OCI-LY1 (cell line): Measurements from ENCODE around the gene DNAI4.

Experiments used
- H2AFZ ChIP-seq: fragments of 200-600 bp; sonication (generic), shearing (Covaris generic); 2 replicates; pipeline ENCODE4 v1.6.0; 2014; ENCODE audit warnings: antibody characterized with exemption, mild to moderate bottlenecking, low read length
- H3F3A ChIP-seq: fragments of 200-600 bp; sonication (generic), shearing (Covaris generic); 2 replicates; pipeline ENCODE4 v1.6.0; 2014; ENCODE audit warnings: mild to moderate bottlenecking, antibody characterized with exemption, low read length, moderate library complexity; ENCODE audit not compliant: insufficient read depth
- H3K27ac ChIP-seq: fragments of 200-600 bp; sonication (generic); 2 replicates; pipeline ENCODE4 v1.5.1; 2014; ENCODE audit warnings: low read length, mixed run types, mild to moderate bottlenecking, low read depth; ENCODE audit not compliant: poor library complexity, severe bottlenecking
- H3K27me3 ChIP-seq: fragments of 200-600 bp; sonication (generic); 2 replicates; pipeline ENCODE4 v1.6.0; 2014; ENCODE audit warnings: antibody characterized with exemption, mild to moderate bottlenecking, low read length, moderate library complexity; ENCODE audit not compliant: insufficient read depth
- H3K36me3 ChIP-seq: fragments of 200-600 bp; sonication (generic); 2 replicates; pipeline ENCODE4 v1.6.1; 2014; ENCODE audit warnings: mild to moderate bottlenecking, antibody characterized with exemption, low read length, moderate library complexity, mixed read lengths; ENCODE audit not compliant: insufficient read depth
- H3K4me1 ChIP-seq: fragments of 200-600 bp; sonication (generic); 2 replicates; pipeline ENCODE4 v1.5.1; 2014; ENCODE audit warnings: mild to moderate bottlenecking, low read length, moderate library complexity; ENCODE audit not compliant: insufficient read depth, severe bottlenecking
- H3K4me2 ChIP-seq: fragments of 200-600 bp; sonication (generic), shearing (Covaris generic); 2 replicates; pipeline ENCODE4 v1.6.1; 2014; ENCODE audit warnings: low read length
- H3K4me3 ChIP-seq: fragments of 200-600 bp; sonication (generic); 2 replicates; pipeline ENCODE4 v1.5.1; 2014; ENCODE audit warnings: low read length, low read depth, mild to moderate bottlenecking, mixed read lengths; ENCODE audit not compliant: poor library complexity, severe bottlenecking
- H3K79me2 ChIP-seq: fragments of 200-600 bp; shearing (Covaris generic); 2 replicates; pipeline ENCODE4 v1.6.1; 2016; ENCODE audit warnings: mixed run types, low read length, mixed read lengths; ENCODE audit not compliant: insufficient read depth
- H3K9ac ChIP-seq: fragments of 200-600 bp; sonication (generic), shearing (Covaris generic); 2 replicates; pipeline ENCODE4 v1.6.1; 2014; ENCODE audit warnings: mild to moderate bottlenecking, low read length, mixed read lengths
- H3K9me2 ChIP-seq: fragments of 200-600 bp; sonication (generic), shearing (Covaris generic); 2 replicates; pipeline ENCODE4 v1.6.1; 2014; ENCODE audit warnings: low read depth, mild to moderate bottlenecking, low read length, mixed read lengths
- H3K9me3 ChIP-seq: fragments of 200-600 bp; shearing (Covaris generic); 2 replicates; pipeline ENCODE4 v1.6.1; 2014; ENCODE audit warnings: low read length, mixed read lengths
- H4K20me1 ChIP-seq: fragments of 200-600 bp; sonication (generic), shearing (Covaris generic); 2 replicates; pipeline ENCODE4 v1.6.0; 2016; ENCODE audit warnings: mild to moderate bottlenecking, low read length; ENCODE audit not compliant: insufficient read depth
- CTCF ChIP-seq: fragments of 200-600 bp; sonication (generic), shearing (Covaris generic); IDR thresholded peaks from 2 replicates; pipeline ENCODE4 v1.5.1; 2017; ENCODE audit warnings: mild to moderate bottlenecking, antibody characterized with exemption, low read length, moderate library complexity, mixed read lengths
- EZH2 ChIP-seq: fragments of 200-600 bp; sonication (generic), shearing (Covaris generic); IDR thresholded peaks from 2 replicates; pipeline ENCODE4 v1.8.0; 2017; ENCODE audit warnings: borderline replicate concordance, mixed run types, mild to moderate bottlenecking, antibody characterized with exemption, low read length, moderate library complexity, mixed read lengths

The DNAI4 gene

GRCh38 chr1:66831529-66832239, 93.0 kb downstream of the DNAI4 start:
- H3K4me3 ChIP-seq: no peak overlapping the region
- H3K4me2 ChIP-seq: no peak overlapping the region
- no peaks in the 10 kb centered on the region for H3K79me2 ChIP-seq
- no peaks in the 10 kb centered on the region for H3K9me2 ChIP-seq
- H2AFZ ChIP-seq: no peak overlapping the region
- no peaks in the 10 kb centered on the region for H3K9me3 ChIP-seq
- H3K9ac ChIP-seq: no peak overlapping the region
- no peaks in the 10 kb centered on the region for H3K27me3 ChIP-seq
- no peaks in the 10 kb centered on the region for H3F3A ChIP-seq
- TF ChIP-seq CTCF: no peak
- no peak for TF ChIP-seq EZH2
- H3K27ac ChIP-seq: no peak overlapping the region
- H3K36me3 ChIP-seq: no peaks in the 10 kb centered on the region
- H4K20me1 ChIP-seq: no peaks in the 10 kb centered on the region
- no peaks in the 10 kb centered on the region for H3K4me1 ChIP-seq

GRCh38 chr1:66824771-66825170, 99.9 kb downstream of the DNAI4 start:
- TF ChIP-seq CTCF: no peak
- TF ChIP-seq EZH2: no peak
- H3K9me3 ChIP-seq: no peaks in the 10 kb centered on the region
- no peaks in the 10 kb centered on the region for H4K20me1 ChIP-seq
- H3K4me1 ChIP-seq: no peaks in the 10 kb centered on the region
- H3K36me3 ChIP-seq: no peaks in the 10 kb centered on the region
- H3F3A ChIP-seq: no peaks in the 10 kb centered on the region
- H3K27ac ChIP-seq: no peak overlapping the region
- no peak overlapping the region for H2AFZ ChIP-seq
- H3K4me2 ChIP-seq: no peak overlapping the region
- no peaks in the 10 kb centered on the region for H3K79me2 ChIP-seq
- no peaks in the 10 kb centered on the region for H3K9me2 ChIP-seq
- H3K9ac ChIP-seq: no peak overlapping the region
- H3K27me3 ChIP-seq: no peaks in the 10 kb centered on the region
- H3K4me3 ChIP-seq: no peak overlapping the region

- TF ChIP-seq EZH2: no peak
- no peak for TF ChIP-seq CTCF
- no peaks in the 10 kb centered on the region for H3K36me3 ChIP-seq
- no peaks in the 10 kb centered on the region for H3K9me2 ChIP-seq
- no peak overlapping the region for H3K9ac ChIP-seq
- no peaks in the 10 kb centered on the region for H3K9me3 ChIP-seq
- H3F3A ChIP-seq: no peaks in the 10 kb centered on the region
- H3K27me3 ChIP-seq: no peaks in the 10 kb centered on the region
- no peak overlapping the region for H3K4me2 ChIP-seq
- H3K4me3 ChIP-seq: no peak overlapping the region
- no peaks in the 10 kb centered on the region for H3K4me1 ChIP-seq
- H2AFZ ChIP-seq: no peak overlapping the region
- no peaks in the 10 kb centered on the region for H4K20me1 ChIP-seq
- H3K79me2 ChIP-seq: no peaks in the 10 kb centered on the region
- H3K27ac ChIP-seq: no peak overlapping the region
Observed at GRCh38 chr1:66809736-66810326, 114.8 kb downstream of the DNAI4 start.
